ENCODE results near the gene HNRNPM.

DNA sequence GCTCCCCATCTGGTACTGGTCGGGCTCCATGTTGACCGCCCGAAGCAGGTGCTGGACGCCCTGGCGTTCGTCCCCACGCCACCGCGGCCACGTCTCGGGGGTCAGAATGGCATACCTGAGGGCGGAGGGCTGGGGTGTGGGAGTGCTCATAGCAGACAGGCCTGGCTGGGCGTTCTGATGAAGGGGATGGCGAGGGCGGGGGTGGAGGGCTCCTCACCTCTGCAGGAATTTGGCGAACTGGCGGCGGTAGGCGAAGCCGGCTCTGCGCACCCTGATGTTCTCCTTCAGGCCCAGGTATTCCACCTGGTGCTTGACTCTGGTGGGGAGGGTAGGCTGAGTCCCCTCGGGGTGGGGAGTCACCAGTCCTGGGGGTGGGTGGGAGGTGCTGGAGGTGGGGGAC is 91.5 kb downstream of the HNRNPM start:
- TF ChIP-seq, protein P1, sequence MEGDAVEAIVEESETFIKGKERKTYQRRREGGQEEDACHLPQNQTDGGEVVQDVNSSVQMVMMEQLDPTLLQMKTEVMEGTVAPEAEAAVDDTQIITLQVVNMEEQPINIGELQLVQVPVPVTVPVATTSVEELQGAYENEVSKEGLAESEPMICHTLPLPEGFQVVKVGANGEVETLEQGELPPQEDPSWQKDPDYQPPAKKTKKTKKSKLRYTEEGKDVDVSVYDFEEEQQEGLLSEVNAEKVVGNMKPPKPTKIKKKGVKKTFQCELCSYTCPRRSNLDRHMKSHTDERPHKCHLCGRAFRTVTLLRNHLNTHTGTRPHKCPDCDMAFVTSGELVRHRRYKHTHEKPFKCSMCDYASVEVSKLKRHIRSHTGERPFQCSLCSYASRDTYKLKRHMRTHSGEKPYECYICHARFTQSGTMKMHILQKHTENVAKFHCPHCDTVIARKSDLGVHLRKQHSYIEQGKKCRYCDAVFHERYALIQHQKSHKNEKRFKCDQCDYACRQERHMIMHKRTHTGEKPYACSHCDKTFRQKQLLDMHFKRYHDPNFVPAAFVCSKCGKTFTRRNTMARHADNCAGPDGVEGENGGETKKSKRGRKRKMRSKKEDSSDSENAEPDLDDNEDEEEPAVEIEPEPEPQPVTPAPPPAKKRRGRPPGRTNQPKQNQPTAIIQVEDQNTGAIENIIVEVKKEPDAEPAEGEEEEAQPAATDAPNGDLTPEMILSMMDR (IDR thresholded peaks at IDR 0.05): no peak
- no peak for TF ChIP-seq ZFX (IDR thresholded peaks at IDR 0.05; ENCODE audit: borderline replicate concordance)
